ACHN (cell line): Measurements from ENCODE around the gene RPP25L.

Experiments
- DNase-seq: peaks from one replicate; pipeline ENCODE4 v3.0.0-alpha.2; 2015
- in situ Hi-C: cut with HindIII; loops from 2 replicates; pipeline ENCODE4 v1.10.0; 2017; ENCODE audit warnings: low sequenced_read_pairs, low pct_ligation_motif_present, low pct_unique_long_range_greater_than_20kb

The RPP25L gene

DNA sequence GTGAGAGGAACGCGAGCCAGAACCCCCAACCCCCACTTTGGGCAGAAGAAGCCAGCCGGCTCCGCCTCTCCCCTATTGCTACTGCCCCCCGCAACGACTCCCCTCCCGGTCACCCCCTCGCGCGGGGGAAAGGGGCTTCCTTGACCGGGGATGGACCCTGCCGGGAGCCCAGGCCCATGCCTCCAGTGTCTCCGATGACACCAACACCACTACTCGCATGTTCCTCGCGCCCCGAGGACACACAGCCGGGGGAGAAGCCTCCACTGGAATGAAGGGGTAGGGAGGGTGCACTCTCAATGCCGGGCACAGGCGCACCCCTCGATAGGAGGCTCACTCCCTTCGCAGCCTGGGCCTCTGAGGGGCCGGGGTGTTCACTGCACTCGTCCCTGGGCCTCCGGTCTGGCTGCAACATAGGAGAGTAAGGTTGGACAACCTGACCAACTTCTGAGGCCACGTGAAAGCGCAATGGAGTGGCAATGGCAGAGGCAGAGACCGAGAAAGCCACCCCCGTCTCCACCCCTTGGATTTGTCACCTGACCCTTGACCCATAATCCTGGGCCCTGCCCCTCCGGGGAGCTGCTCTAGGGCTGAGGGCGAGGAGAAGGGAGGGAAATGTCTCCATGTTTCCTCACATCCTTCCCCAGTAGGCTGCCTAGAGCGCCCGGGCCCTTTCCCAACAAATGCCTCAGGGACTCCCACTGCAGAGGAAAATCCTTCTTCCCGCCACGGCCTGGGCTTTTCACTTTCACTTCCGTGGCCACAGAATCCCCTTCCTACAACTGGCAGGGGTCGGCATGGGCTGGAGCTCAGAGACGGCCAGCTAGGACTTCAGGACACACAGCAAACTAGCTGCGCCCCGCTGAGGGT lies 21.3 kb downstream of the RPP25L start:
- in situ Hi-C loops, result no loop called here
- DNase-seq, result no peak

DNA sequence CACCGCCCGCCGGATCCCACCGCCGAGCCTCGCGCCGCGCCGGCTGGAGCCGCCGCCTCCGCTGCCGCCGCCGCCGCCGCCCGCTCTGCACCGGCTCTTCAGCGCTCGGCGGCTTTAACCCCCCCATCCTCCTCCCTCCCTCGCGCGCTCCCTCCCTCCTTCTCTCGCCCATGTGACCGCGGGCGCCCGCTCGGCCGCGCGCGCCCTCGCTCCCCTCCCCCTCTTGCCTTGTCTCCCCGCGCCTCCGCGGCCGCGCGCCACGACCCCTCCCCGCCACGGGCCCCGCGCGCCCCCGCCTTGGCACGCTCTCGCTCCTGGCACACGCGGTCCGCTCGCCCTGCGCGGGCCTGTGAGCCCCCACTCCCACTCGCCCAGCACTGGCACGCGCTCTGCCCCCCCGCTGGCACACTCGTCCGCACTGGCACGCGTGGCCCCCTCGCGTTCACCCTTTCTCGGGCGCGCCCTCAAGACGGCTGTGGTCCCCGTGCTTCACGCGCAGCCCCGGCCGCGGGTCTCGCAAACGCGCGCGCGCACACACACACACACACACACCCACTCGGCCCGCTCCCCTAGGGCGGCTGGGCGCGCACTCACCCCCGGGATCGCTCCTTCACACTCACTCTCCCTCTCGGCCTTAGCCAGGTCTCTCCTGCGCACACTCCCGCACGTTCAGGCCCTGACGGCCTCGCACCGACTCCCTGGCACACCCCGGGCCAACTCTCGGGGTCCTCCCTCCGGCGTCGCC lies 22.1 kb downstream of the RPP25L start, which contains the start of gene CNTFR:
Gene CNTFR (minus strand): TSS at position 89 of the 745 bp plus-strand sequence. CDS start 20,743 bp downstream, outside the sequence.
- DNase-seq, result no peak
- in situ Hi-C loops, result no loop called here

- no peak for DNase-seq
- in situ Hi-C loops, result no loop called here
Observed at GRCh38 chr9:34588671-34589635, 22.9 kb downstream of the RPP25L start.

GRCh38 chr9:34587271-34587670 lies 24.6 kb downstream of the RPP25L start:
- in situ Hi-C loops, result no loop called here

GRCh38 chr9:34585946-34586669 lies 25.8 kb downstream of the RPP25L start:
- DNase-seq, result no peak
- in situ Hi-C loops, result no loop called here

More at GRCh38 chr9:34587271-34587670, 24.6 kb downstream of the RPP25L start:
- DNase-seq, result no peak

DNA sequence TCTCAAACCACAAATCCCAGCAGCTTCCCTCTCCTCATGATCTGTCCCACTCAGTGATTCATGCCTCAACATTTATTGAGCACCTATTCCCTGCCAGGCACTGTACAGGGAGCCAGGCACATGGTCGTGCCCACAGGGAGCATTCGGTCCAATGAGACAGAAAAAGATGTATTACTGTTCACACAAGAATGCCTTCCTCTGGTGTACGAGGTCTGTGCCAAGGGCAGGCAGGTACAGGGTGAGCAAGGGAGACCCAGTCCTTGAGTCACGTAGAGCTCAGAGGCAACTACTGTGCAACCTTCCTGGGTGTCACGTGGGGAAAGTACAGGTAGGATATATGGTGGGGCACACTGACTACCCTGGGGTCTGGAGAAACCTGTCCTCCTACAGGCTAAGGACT lies 26.9 kb downstream of the RPP25L start:
- DNase-seq, result no peak
- in situ Hi-C loops, result no loop called here

GRCh38 chr9:34582787-34583186 lies 29.1 kb downstream of the RPP25L start:
- in situ Hi-C loops, result no loop called here

DNA sequence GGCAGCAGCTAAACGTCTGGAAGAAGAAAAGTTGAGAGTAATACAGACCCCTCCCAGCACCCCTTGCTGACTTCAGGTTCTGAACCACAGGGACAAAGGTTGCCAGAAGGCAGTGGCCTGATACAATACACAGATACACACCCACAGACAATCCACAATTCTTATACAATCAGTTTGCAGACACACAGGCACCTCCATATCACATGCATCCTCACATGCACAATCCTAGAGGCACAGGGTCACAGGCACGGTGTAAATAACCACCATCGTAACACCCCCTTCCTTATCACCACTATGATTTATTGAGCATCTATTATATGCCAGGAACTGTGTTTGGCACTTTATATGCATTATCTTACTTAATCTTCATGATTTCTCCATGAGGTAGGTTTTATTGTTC lies 30.6 kb downstream of the RPP25L start:
- in situ Hi-C loops, result no loop called here

More at GRCh38 chr9:34582787-34583186, 29.1 kb downstream of the RPP25L start:
- DNase-seq, result no peak

DNA sequence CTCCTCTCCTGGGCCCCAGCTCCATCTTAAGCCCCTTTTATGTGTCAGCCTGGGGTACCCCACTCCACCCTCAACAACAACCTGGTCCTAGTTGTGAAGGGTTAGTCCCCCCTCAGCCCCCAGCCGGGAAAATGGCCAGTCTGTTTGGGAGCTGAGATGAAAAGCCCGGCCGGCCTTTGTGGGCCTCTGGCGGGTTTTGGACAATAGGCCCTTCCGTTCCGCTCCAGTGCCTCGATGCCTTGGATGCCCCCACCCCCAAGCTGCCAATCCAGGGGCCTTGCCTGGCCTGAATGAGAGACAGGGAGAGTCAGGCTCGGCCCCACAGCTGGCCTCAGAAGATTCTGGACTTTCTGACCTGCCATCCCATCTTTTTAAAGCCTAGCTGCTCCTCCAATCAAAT lies 31.5 kb downstream of the RPP25L start:
- DNase-seq, result no peak
- in situ Hi-C loops, result no loop called here

More for the DNA sequence above, 30.6 kb downstream of the RPP25L start:
- DNase-seq, result no peak

- in situ Hi-C loops, result no loop called here
- DNase-seq, result no peak
Observed at GRCh38 chr9:34579808-34580163, 32.1 kb downstream of the RPP25L start.

GRCh38 chr9:34579104-34579807 lies 32.6 kb downstream of the RPP25L start:
- in situ Hi-C loops, result no loop called here
- no peak for DNase-seq

GRCh38 chr9:34578241-34579103 lies 33.4 kb downstream of the RPP25L start:
- DNase-seq, result peak; percentile 15
- in situ Hi-C loops, result no loop called here

- DNase-seq, result no peak
- in situ Hi-C loops, result no loop called here
Observed at GRCh38 chr9:34577400-34578240, 34.3 kb downstream of the RPP25L start.

DNA sequence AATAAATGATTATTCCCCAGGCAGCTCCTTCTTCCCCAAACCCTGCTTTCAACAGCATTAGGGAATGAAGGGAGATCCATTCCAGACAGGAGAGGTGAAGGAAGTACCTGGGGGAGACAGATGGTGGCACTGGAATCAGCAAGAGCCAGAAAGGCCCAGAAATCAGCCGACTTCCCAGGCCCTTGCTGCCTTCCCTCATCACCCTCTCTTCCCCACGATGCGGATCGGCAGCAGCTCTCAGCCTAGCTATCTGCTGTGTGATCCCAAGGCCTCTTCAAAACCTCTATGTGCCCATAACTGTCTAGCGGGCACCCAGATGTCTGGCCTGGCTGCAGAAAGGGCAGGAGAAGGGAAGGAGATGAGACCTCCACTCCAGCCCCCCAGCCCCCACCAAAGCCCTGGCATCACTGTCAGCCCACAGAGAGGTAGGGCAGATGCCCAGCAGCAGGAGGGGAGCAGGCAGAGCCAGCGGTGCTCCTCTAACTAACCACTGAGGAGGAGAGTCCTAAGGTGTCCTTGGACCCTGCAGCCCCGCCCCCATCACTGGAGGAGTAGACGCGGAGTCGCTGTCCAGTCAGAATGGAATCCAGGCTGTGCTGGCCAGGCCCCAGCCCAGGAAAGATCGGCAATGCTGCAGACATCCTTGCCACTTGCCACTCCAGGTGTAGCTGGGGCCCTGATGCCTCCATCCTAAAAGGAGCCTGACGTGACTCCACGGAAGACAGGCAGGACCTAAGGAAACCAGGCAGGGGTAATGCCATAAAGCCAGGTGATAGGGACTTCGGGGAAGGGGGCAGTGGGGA lies 35.1 kb downstream of the RPP25L start:
- DNase-seq, result no peak
- in situ Hi-C loops, result no loop called here
